ENCODE measurements around the gene DHX36.

The DHX36 gene

GRCh38 chr3:154224866-154225265 is 99.4 kb downstream of the DHX36 start:
- no peak for DNase-seq (ENCODE audit: low spot score)

- no peak for DNase-seq (ENCODE audit: low spot score)
These were observed 99.9 kb downstream of the DHX36 start for GRCh38 chr3:154224366-154224765.

GRCh38 chr3:154223519-154223918 is 100.8 kb downstream of the DHX36 start:
- no peak for DNase-seq (ENCODE audit: low spot score)
